Lung microvascular endothelial cell (primary cell): ENCODE measurements around the gene FBXO30. TPM values are rescaled to one million over a fixed set of nuclear protein-coding genes. Genes with fewer than 3 reads are reported as not detected.

ENCODE experiments used
- DNase-seq, 2 donors: peaks; one replicate each; pipeline versions ENCODE4 v3.0.0 to v3.0.0-alpha.2; 2010; ENCODE audit warnings: low read depth in 2 of 2
- total RNA-seq: library from RNA; depleted of rRNA; stranded (reverse); fragments of >200 nt; gene quantifications from 2 replicates; pipeline ENCODE4 v1.2.1, GENCODE V29; 2014

The FBXO30 gene
- total RNA-seq, 1 donor from 2014 or later = 9.9 TPM

DNA sequence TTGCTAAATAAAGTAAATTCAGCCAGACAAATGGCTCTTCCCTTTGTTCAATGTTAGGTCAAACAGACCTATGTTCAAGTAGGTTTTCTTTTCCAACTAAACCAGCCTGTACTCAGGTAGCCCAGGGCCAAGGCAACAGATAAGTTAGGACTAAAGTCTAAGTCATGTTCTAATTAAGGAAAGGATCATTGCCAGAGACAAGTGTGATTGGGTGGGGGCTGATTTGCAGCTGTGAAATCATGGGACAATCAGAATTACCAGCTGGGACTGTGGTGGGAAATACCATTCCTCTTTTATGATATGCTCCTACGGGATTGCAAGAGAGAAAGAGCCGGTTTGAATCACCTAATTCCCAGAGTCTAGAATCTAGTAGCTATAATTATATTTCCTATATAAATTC is 4.2 kb upstream of the FBXO30 start:
- no peak for DNase-seq

DNA sequence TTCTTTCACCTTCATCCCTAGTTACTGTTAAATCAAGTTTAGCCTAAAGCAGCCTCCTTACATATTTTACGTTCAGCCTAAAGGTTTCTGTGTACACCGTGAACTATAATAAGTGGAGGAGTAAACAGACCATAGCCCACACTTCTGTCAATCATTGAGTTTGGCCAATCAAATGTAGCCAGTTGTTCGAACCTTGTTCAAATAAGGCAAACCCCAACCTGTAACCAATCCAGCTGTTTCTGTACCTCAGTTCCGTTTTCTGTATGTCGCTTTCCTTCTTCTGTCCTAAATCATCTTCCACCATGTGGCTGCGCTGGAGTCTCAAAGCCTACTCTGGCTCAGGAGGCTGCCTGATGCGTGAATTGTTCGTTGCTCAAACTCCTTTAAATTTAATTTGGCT is 1.8 kb upstream of the FBXO30 start:
- DNase-seq = no peak

DNA sequence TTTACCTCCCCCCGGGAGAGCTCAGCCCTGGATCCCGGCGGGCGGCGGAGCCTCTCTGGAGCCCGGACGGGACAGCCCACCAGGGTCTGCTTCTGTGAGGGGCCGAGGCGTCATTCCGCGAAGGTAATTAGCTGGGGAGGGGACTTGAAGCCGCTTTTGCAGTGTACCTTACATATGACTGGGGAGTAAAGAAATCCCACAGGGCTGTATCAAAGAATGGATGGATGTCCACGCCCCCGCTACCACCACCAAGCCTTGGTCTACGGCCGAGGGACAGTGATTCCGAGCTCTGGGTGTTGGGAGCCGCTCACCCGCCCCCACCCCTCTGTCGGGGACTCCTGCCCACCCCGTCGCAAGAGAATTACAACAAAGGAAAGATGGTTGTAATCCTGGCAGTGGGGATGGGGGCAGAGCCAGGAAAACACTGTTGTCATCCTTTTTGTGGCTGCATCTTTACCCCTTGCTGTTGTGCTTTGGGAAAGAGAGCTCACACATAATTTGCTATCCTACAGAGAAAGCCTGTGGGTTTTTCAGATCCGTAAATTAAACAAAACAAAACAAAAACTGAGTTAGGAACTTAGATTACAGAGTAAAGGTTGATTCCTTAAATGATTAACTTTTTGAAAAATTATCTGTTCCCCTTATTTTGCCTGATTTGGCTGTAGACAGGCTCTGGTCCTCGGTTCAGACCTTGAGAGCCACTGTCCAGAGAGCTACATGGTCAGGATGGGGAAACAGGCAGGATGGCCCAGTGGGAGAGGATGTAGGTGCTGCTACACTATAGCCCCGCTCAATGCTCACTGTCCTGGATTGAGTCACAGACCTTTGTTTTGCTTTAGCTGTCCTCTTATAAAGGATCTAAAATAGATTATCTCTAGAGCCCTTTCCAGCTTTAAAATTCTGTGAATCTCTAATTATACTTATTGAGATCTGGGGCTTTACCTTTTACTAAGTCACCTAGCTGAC is 997 bp upstream of the FBXO30 start:
- DNase-seq = peak; percentile 19 to 39

DNA sequence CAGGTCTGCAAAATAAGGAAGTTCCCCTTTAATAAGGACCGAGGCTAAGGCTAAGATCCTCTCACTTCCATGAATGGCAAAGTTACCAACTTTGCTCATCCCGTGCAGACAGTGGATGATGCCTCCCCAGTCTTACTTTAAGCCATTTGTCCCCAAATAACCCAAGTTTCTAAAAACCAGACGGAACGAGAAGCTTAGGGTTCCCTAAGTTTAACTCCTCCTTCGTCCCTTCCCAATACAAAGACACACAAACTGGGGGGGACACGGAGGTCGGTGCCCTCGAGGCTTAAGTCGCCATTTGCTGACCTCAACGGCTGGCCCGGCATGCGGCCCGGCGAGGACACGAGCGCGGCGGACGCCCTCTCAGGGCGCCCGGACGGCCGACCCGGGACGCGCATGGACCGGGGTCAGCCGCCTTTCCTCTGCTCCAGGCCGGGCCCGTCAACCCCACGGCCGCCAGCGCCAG is 527 bp downstream of the FBXO30 start:
- peak in 1 of 2 donors; percentile 47 for DNase-seq

DNA sequence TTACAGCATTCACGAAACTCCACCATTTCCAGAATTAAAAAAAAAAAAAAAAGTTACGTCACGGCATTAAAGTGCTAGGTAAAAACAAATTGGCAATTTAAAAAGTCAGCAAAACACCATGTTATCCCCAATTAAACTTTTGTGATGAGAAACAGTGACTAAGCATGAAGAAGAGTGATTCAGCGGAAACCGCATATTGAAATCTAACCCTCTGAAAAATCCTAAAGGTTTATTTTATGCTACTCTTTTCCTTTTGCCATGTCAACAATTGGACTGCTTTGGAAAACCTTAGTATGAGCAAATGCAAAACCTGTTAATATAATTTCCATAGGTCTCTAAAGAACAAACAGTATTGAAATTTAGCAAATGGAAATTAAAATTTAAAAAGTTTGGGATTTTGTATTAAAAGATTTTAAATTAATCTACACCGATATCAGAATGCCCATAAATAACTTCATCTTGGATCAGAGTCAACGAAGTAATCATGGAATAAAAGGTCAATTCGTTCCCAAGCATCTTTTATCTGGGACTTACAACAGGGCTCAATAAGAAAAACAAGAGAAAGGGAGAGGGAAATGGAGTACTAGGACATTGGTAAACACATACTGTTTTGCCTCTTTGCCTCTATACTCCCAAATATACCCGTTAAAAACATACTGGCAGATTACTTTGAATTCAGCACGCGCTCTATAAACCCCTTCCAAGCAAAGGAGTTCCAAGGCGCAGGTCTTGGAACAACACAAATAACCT is 1.1 kb downstream of the FBXO30 start:
- DNase-seq = peak; percentile 72 to 82

DNA sequence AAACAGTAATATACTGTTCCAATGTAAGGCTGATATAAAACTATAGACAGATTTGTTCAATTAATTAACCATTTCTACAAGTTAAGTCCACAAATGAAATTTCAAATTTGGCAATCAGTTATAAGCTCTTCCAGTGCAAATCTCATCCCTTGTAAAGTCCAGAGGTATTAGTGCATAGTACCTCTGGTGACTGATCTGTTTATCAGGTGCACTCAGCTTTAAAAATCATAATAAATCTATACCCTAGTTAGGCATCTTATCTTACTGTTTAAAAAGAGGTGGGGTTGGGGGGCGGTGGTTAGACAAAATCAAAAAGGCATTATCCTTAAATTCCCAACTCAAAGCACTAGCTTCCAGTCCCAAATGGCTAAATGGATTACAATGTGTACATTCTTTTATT is 2.9 kb downstream of the FBXO30 start:
- no peak for DNase-seq

DNA sequence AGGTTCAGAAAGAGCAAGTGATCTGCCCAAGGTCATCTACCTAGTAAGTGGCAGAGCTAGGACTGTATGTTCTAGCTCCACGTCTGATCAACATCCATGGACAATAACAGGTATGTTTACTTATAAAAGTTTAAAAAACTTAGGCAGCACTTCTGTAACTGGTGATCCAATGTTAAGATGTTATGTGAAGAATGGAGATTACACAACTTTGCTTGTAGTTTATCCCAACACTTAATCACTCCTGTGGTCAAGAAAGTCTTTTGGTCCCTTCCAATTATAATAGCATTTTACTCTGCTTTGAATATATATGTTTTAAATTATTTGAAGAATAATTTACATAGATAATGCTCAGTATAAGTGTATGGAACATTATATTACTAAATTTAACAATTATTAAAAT is 4.8 kb downstream of the FBXO30 start:
- no peak for DNase-seq

DNA sequence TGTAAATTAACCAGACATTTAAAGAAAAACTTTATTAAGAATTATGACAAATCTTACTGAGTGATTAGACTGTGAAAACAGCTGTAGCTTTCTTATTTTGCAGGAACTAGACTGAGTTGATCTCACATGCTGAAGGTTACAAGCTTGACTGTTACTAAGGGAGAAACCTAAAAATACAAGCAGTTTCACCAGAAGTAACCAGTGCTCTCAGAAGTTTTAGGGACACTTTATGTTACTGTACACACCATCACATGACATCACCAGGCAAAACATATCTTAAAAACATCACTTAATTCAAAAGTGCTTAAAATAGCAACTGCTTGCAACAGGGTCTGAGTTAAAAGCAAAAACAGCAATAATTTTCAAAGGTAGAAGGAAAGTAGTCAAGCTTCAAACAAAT is 5.4 kb downstream of the FBXO30 start:
- no peak for DNase-seq

DNA sequence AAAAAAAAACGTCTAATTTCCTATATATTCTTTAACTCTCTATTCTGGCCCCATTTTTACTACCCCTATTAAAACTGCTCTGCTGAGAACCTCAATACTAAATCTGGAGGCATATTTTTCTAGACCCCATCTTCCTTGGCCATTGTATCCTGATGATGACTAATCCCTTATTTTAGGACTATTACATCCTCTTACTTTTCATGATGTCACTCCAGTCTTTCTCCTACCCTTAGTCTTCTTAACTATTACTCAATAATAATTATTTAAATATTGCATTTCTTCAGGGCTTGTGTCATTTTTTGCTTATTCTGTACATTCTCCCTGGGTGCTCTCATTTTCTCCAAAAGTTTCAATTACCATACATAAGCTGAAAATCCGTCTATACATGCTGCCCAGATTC is 6.4 kb downstream of the FBXO30 start:
- peak in 1 of 2 donors; percentile 7 for DNase-seq

DNA sequence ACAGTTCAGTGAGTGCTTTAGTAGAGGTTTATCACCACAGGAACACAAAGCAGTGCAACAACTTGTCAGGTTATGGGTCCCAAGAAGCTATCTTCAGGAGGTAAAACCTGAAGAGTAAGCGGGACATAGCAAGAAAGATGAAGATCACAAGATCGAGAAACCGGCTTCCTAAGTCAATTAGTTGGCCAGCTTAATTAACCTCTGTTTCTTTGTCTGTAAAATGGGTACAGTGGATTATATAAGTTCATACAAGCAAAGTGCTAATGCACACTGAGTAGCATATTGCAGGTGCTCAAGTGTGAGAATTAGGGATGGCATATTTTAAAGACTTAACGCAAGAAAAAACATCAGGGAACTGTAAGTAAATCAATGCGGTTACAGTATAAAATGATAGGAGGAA is 12.5 kb downstream of the FBXO30 start:
- no peak for DNase-seq

DNA sequence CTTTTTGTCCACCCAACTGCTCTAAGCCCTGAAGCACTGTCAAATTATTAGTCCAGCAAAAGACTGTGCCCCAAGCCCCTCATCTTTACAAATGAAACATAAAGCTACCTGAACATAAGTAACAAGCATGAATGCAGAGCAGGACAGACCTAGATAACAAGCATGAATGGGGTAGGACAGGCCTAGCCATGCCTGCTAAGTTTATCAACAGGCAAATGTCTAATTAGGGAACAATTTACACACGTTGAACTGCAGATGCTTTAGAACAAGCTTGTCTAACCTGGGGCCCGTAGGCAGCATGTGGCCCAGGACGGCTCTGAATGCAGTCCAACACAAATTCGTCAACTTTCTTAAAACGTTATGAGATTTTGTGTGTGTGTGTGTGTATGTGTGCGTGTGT is 13.6 kb downstream of the FBXO30 start:
- DNase-seq = no peak

DNA sequence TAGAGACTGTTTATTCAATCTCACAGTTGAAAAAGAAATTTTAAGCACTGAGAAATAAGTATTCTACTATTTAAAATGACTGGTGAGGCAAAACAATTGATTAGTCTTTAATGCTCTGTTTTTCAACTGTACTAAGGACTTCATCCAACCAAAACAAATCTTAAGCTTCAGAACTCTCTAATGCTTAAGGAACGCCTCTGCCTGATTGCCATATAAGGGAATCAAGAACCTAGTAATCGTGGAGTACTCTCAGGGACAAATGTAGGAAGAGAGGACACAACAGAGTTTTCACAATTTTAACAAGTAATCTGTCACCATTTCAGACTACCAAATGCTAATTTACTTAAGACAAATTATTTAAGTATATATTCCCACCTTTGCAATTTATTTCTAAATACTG is 16.1 kb downstream of the FBXO30 start:
- DNase-seq = peak in 1 of 2 donors; percentile 12

DNA sequence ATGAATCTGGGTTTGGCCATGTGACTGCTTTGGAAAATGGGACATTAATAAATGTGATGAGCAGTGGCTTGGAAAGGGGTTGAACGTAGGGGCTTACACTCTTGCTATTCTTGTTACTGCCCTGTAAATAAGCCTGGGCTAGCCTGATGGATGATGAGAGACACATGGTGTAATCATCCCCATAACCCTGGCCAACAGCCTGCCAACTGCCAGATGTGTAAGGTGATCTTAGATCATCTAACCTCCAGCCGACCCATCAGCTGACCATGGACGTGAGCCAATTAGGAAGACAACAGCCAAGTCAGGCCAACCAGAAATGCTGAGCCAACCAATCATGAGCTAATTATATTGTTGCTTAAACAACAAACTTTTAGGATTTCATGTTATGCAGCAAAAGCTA is 25.2 kb downstream of the FBXO30 start:
- peak in 1 of 2 donors; percentile 17 for DNase-seq

DNA sequence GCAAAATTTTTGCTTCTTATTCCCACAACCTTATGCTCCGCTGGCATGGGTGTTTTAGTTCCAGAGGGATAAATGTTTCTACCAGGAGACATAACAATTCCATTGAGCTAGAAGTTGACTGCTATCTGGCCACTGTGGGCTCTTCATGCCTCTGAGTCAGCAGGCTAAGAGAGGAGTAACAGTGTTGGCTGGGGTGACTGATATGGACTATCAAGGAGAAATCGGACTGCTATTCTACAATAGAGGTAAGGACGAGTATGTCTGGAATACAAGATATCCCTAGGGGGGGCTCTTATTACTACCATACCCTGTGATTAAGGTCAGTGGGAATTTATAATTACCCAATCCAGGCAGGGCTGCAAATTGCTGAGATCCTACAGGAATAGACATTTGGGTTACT is 26.9 kb downstream of the FBXO30 start:
- no peak for DNase-seq

DNA sequence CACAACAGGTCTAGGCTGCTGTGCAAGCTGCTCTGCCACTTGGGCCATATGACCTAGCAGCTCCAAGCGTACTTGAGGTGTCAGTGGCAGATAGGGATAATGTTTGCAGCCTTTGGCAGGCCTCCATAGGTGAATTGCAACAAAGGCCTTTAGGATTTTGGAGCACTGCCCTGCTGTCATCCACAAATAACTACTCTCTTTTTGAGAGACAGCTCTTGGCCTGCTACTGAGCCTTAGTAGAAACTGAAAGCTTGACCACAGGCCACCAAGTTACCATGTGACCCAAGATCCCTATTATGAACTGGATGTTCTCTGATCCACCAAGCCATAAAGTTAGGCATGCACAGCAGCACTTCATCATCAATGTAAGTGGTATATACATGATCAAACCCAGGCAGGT is 29.9 kb downstream of the FBXO30 start:
- DNase-seq = no peak

DNA sequence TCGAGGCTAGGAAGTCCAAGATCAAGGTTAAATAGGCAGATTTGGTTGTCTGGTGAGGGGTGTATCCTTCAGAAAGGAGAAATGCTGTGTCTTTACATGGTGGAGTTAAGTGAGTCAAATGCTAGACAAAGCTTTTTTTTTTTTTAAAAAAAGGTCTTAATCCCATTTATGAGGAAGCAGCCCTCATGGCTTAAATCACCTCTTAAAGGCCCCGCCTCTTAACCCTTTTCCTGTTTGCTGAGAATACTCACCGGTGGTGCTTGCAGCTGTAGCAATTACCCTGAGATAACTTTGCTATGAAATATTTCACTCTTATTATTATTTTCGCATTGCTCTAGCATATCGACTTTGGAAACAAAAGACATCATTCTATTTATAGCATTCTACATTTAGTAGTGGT is 30.8 kb downstream of the FBXO30 start:
- DNase-seq = no peak

DNA sequence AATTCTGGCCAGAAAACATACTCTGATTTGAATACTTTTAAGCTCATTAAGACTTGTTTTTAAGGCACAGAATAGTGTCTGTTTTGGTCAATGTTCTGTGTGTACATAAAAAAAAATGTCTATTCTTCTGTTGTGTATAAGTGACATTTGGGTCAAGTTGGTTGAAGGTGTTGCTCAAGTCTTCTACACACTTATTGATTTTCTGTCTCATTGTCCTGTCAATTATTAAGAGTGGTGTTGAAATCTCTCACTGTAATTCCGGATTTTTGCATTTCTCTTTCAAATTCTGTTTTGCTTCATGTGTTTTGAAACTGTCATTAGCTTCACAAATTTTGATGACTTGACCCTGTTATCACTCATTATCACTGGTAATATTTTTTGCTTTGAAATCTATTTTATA is 41.7 kb downstream of the FBXO30 start:
- DNase-seq = no peak

DNA sequence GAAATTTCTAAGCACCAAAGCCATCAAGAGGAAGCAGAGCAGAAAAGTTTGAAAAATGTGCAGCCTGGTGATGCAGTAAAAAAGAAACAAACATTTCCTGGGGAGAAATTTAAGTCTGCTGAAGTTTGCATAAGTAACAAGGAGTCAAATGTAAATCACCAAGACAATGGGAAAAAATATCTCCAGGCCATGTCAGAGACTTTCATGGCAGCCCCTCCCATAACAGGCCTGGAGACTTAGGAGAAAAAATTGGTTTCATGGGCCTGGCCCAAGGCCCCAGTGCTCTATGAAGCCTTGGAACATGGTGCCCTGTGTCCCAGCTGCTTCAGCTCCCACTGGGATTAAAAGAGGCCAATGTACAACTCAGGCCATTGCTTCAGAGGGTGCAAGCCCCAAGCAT is 49.1 kb downstream of the FBXO30 start:
- DNase-seq = no peak

DNA sequence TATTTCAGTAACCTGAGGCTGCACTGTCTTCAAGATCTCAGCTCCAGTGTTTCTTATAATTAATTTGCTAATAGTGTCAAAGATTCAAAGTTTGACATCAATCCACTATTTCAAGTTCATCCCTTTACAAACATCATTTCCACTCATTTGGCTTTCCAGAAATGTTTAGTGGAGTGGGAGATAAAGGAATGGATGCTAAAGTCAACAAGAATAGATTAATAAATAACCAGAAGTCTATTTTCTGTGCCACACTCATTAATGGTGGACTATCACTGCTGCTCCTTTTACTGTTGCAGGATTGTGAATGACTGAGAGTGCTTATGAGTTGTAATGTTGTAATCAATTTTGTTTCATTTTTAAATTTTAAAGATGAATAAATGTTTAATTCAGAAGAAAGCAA is 50.9 kb downstream of the FBXO30 start:
- DNase-seq = no peak

DNA sequence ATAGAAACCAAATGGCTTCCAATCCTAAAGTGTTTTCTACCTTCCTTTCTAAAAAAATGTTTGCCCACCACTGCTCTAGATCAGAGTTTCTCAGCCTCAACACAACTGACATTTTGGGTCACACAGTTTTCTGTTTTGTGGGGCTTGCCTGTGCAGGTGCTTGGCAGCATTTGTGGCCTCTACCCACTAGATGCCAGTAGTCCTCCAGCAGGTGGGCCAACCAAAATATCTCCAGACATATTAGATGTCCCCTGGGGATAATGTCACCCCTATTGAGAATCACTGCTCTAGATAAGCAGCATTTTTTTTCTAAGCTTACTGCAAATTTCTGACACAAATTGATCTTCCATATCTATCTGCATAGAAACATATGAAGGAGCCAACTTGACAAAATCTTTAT is 53.0 kb downstream of the FBXO30 start:
- no peak for DNase-seq

DNA sequence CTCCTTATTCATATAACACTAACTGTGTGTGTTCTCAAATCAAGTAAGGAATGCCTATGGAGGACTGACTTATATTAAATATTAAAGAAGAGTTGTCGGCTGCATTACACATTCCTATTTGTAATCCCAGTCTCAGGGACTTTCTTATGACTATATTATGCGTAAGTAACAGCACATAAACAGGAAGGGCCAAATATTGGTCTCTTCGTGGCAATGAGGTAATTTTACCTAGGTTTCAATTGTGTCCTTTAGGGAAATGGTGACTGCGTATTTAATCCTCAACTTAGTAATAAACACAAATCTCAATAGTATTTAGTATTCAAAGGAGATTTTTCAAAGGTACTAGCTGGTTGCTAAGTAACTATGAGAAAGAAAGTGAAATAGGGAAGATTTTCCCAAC is 56.5 kb downstream of the FBXO30 start:
- DNase-seq = peak in 1 of 2 donors; percentile 80

DNA sequence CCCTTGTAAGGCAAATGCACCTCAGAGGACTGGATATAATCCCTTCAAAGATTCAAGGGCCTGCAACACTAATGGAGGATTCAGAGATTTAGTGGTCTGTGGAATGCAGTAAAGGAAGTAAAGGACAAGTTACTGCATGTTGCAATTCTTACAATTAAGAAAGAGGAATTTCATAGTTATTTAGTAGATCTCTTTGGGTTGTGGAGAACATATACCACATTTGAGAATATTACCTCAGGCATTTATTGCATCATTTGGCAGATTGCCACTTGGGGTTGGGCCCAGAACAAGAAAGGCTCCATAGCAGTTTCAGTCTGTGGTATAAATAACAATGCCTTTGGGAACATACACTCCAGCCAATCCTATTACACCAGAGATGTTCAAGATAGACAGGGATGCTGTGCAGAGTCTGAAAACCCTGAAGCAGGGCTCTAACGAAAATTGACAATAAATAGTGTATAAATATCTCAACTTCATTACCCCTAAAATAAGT is 58.4 kb downstream of the FBXO30 start:
- DNase-seq = peak; percentile 74 to 86
